Measurements from ENCODE around the gene CRACDL.

Gene CRACDL

DNA sequence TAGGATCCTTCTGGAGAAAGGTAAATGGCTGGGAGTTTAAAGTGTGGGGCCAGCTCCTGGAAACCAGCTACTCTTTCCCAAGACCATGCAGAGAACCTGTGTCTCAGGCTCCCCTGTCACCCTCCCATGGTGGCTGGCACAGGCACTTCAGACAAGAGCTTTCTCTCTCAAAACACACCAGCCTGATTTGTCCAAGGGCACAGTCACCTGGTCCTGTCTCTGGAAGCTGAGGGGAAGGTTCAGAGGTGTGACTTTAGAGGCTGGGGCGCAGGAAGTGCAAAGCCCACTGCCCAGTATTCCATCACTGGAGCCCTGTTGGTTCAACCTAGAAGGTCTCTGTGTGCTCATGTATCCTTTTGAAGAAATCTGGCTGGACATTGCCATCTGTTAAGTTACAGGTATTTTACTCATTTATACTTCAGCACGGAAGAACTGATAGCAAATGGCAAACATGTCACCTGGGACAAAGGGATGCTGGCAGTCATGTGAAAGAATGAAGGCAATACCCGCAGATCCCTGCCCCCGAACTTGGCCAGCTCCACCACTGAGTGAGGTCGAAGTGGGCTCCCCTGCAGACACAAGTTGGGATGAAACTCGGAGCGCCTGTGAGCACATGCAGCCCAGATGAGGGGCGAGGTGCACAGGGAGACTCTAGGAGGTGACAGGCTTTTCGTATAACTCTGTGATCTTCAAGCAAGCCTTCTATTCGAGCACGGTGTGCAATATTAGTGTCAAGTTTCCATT is 108.2 kb downstream of the CRACDL start:
- Histone ChIP-seq H3K36me3 (ENCODE audit: control insufficient read depth, insufficient read depth, low read length) (no peaks in the 10 kb centered on the region), H3K9me3 (ENCODE audit: control insufficient read depth, insufficient read depth, low read length) (no peaks in the 10 kb centered on the region), H3K4me1 (ENCODE audit: control insufficient read depth, insufficient read depth, low read length) (no peaks in the 10 kb centered on the region), H3K27me3 (ENCODE audit: control insufficient read depth, insufficient read depth, low read length) (peaks cover 26% of the 10 kb centered on the region), H3K4me3 (ENCODE audit: low read depth, low read length) (no peak overlapping the region), H3K9ac (ENCODE audit: low read depth, low read length) (no peak overlapping the region), H3K27ac (ENCODE audit: low read depth, low read length) (no peak overlapping the region)

DNA sequence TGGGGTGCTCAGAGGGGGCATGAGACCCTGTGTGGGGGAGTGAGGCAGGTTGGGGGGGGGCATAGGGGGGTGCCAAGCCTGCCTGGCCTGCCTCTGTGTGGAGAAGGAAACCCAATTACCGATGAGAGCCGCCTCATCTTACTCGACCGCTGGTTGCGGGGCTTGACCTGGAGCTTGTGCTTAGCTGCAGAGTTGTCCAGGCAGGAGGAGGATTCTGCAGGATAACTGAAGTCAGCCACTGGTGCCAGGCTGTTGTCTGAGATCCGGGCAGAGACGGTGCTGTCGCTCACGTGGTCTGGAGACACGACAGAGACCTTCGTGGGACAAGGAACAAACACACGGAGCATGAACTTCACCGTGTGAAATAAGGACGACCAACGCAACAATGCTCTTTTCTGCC is 109.2 kb downstream of the CRACDL start:
- peaks cover 35% of the 10 kb centered on the region for H3K27me3 ChIP-seq (ENCODE audit: control insufficient read depth, insufficient read depth, low read length)
- no peak overlapping the region for H3K9ac ChIP-seq (ENCODE audit: low read depth, low read length)
- H3K4me1 ChIP-seq (ENCODE audit: control insufficient read depth, insufficient read depth, low read length), result no peaks in the 10 kb centered on the region
- H3K4me3 ChIP-seq (ENCODE audit: low read depth, low read length), result no peak overlapping the region
- H3K9me3 ChIP-seq (ENCODE audit: control insufficient read depth, insufficient read depth, low read length), result no peaks in the 10 kb centered on the region
- H3K36me3 ChIP-seq (ENCODE audit: control insufficient read depth, insufficient read depth, low read length), result no peaks in the 10 kb centered on the region
- H3K27ac ChIP-seq (ENCODE audit: low read depth, low read length), result no peak overlapping the region

DNA sequence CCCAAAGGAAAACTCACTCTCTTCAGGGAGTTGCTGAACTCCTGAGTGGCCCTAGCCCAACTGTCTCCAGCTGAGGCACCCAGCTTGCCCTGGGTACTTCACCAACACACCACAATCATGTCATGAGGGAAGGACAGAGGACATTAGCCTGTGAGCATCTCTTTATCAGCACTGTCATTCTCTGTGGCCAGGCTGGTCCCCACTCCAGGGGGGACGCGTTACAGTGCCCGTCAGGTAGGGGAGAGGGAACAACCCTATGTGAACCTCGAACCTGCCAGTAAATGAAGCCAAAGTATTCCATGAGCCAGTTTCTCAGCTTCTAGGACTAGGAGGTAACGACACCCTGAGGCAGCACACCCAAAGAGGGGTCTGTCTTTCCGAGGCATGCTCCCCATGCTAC is 110.2 kb downstream of the CRACDL start:
- H3K27ac ChIP-seq (ENCODE audit: low read depth, low read length), result no peak overlapping the region
- H3K36me3 ChIP-seq (ENCODE audit: control insufficient read depth, insufficient read depth, low read length), result no peaks in the 10 kb centered on the region
- H3K4me1 ChIP-seq (ENCODE audit: control insufficient read depth, insufficient read depth, low read length), result no peaks in the 10 kb centered on the region
- no peak overlapping the region for H3K9ac ChIP-seq (ENCODE audit: low read depth, low read length)
- H3K27me3 ChIP-seq (ENCODE audit: control insufficient read depth, insufficient read depth, low read length), result peaks cover 45% of the 10 kb centered on the region
- no peaks in the 10 kb centered on the region for H3K9me3 ChIP-seq (ENCODE audit: control insufficient read depth, insufficient read depth, low read length)
- H3K4me3 ChIP-seq (ENCODE audit: low read depth, low read length), result no peak overlapping the region

DNA sequence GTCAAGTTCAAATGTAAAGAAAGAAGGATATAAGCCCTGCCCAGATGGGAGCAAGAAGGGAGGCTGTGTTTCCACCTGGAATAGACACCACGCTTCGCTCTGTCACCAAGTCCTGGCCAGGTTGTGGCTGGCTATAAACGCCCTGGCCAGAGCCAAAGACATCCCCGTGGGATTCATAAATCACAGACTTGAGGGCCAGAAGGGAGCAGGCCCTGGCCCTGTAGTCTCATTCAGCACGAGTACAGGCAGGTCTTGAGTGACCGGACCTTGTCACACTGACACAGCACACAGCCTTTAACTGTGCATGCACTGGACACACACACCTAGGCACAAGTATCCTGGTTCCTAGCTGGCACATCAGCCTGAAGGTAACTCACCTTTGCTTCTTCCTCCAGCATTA is 110.6 kb downstream of the CRACDL start:
- no peaks in the 10 kb centered on the region for H3K4me1 ChIP-seq (ENCODE audit: control insufficient read depth, insufficient read depth, low read length)
- no peak overlapping the region for H3K27ac ChIP-seq (ENCODE audit: low read depth, low read length)
- no peak overlapping the region for H3K4me3 ChIP-seq (ENCODE audit: low read depth, low read length)
- H3K9me3 ChIP-seq (ENCODE audit: control insufficient read depth, insufficient read depth, low read length), result no peaks in the 10 kb centered on the region
- peaks cover 50% of the 10 kb centered on the region for H3K27me3 ChIP-seq (ENCODE audit: control insufficient read depth, insufficient read depth, low read length)
- H3K9ac ChIP-seq (ENCODE audit: low read depth, low read length), result no peak overlapping the region
- H3K36me3 ChIP-seq (ENCODE audit: control insufficient read depth, insufficient read depth, low read length), result no peaks in the 10 kb centered on the region

DNA sequence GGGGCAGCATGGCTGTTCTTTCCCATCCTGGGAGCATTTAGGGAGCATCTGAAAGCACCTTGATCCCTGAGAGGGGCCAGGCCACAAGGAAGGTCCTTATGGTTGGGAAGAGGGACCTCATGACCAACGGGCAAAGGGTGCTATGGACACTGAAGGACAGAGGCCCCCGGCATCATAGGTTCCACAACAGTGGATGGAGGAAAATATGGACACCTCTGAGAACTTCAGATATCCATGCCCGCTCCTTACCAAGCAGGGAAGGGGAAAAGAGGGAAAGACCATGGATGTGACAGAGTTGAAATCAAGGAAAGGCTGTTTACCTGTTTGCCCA is 111.0 kb downstream of the CRACDL start:
- no peaks in the 10 kb centered on the region for H3K36me3 ChIP-seq (ENCODE audit: control insufficient read depth, insufficient read depth, low read length)
- peaks cover 50% of the 10 kb centered on the region for H3K27me3 ChIP-seq (ENCODE audit: control insufficient read depth, insufficient read depth, low read length)
- H3K9ac ChIP-seq (ENCODE audit: low read depth, low read length), result no peak overlapping the region
- H3K27ac ChIP-seq (ENCODE audit: low read depth, low read length), result no peak overlapping the region
- H3K4me3 ChIP-seq (ENCODE audit: low read depth, low read length), result no peak overlapping the region
- no peaks in the 10 kb centered on the region for H3K9me3 ChIP-seq (ENCODE audit: control insufficient read depth, insufficient read depth, low read length)
- no peaks in the 10 kb centered on the region for H3K4me1 ChIP-seq (ENCODE audit: control insufficient read depth, insufficient read depth, low read length)

DNA sequence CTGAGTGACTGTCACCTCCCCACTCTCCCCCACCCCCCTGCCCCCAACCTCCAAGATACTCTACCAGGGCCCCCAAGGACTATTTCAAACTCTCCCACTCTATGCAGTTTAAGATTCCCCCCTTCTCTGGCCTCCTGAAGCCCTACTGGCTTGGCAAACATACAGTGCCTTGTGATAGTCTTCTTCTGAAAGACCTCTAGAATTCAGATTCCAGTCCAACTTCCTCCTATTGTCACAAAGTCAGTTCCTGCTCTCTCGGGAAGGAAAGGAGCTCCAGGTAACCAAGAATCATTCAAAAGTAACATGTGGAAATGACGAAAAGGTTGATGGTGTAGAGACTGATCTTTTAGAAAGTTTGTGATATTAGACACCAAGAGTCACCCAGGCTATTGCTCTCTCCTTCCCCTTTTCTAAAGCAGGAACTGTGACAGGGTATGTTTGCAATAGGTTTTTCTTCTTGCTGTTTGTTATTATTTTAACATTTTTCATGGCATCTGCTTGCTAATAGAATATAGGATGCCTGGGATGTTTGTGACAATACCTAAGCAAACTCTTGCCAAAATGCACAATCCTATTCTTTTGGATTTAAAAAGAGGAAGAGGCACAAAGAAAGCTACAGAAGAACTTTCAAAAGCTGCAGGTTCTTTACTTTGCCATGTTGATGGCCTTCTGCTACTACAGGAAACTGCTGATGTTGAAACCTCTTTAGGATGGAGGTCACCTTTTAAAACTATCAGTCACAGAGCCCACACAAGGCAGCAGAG is 111.6 kb downstream of the CRACDL start:
- Histone ChIP-seq H3K9ac (ENCODE audit: low read depth, low read length) (no peak overlapping the region), H3K27me3 (ENCODE audit: control insufficient read depth, insufficient read depth, low read length) (peaks cover 50% of the 10 kb centered on the region), H3K36me3 (ENCODE audit: control insufficient read depth, insufficient read depth, low read length) (no peaks in the 10 kb centered on the region), H3K9me3 (ENCODE audit: control insufficient read depth, insufficient read depth, low read length) (no peaks in the 10 kb centered on the region), H3K4me1 (ENCODE audit: control insufficient read depth, insufficient read depth, low read length) (no peaks in the 10 kb centered on the region), H3K27ac (ENCODE audit: low read depth, low read length) (no peak overlapping the region), H3K4me3 (ENCODE audit: low read depth, low read length) (no peak overlapping the region)

DNA sequence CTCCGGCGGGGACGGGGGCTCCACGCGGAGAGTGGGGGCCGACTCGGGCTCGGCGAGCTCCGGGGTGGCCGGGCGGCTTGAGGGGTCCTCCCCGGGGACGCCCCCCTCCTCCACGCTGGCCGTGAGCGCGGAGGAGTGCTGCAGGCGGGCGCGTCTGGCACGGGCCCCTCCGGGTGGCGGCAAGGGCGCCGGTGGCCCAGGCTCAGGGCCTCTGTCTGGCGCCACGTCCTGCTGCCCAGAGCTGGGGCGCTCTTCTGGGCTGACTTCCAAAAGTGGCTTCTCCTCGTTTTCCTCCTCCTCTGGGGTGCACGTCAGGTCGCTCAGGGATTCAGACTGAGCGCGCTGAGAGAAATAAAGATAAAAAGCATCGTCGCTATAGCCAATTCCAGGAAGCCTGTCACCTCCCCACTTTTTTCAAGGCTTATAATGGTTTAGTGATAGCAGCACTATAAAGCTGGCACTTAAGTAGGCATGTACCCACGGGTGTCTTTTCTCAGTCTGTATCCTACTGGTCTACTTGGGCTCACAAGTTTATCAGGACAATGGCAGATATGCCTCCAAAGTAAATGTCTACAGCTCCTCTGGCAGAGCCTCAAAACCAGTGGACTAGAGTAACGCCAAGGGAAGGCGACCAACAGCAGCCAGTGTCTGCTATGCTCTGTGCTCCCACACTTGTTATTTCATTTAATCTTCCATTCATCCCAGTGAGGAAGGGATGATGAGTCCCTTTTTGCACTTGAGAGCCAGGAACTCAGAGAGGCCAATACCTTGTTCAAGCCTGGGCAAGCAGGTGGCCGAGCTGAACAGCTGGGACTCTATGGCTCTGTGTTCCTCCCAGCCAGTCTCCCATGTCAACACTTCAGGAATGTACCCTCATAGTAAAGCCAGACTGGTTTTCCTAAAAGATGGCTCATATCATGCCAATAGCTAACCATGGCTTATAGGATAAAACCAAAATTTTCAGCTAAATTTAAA is 112.5 kb downstream of the CRACDL start:
- no peaks in the 10 kb centered on the region for H3K9me3 ChIP-seq (ENCODE audit: control insufficient read depth, insufficient read depth, low read length)
- H3K4me3 ChIP-seq (ENCODE audit: low read depth, low read length), result peak overlapping the region; percentile 62
- no peaks in the 10 kb centered on the region for H3K36me3 ChIP-seq (ENCODE audit: control insufficient read depth, insufficient read depth, low read length)
- H3K9ac ChIP-seq (ENCODE audit: low read depth, low read length), result no peak overlapping the region
- no peak overlapping the region for H3K27ac ChIP-seq (ENCODE audit: low read depth, low read length)
- peaks cover 50% of the 10 kb centered on the region for H3K27me3 ChIP-seq (ENCODE audit: control insufficient read depth, insufficient read depth, low read length)
- no peaks in the 10 kb centered on the region for H3K4me1 ChIP-seq (ENCODE audit: control insufficient read depth, insufficient read depth, low read length)

DNA sequence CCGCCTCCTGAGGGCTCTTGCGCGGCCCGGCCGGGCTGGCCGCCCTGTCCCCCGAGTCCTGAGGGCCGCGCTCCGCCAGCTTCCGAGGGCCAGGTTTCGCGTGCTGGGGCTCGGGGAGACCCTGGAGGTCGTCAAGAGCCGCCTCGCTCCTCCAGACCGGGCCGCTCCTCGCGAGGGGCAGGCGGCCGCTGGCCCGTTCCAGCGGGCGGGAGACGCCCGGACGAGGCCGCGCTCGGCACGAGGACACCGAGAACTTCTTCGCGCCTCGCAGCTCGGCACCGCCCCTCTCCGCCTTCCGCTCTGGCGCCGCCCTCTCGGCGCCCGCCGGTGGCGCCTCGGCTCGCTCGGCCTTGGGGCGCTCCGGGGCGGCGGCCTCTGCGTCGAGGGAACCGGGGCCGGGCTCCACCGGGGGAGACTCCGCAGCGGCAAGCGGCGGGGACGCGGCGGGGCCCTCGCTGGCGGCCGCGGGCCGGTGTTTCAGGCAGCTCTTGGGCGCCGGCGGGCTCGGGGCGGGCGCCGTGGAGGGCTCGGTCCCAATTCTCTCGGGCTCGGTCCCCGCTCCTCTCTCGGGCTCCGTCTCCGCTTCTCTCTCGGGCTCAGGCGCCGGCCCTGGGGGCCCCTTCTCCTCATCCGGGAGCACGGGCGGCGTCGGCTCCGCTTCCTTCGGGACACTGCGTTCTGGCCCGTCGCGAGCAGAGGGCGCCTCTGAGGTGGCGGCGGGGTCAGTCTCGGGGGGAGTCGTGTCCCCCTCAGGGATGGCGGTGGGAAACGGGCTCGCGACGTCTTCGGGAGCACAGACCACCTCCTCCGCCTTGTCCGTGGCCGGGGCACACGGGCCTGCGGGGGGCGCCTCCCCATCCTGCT is 113.5 kb downstream of the CRACDL start:
- H3K4me1 ChIP-seq (ENCODE audit: control insufficient read depth, insufficient read depth, low read length), result no peaks in the 10 kb centered on the region
- H3K4me3 ChIP-seq (ENCODE audit: low read depth, low read length), result peak overlapping the region; percentile 62
- H3K27ac ChIP-seq (ENCODE audit: low read depth, low read length), result no peak overlapping the region
- H3K9me3 ChIP-seq (ENCODE audit: control insufficient read depth, insufficient read depth, low read length), result no peaks in the 10 kb centered on the region
- H3K9ac ChIP-seq (ENCODE audit: low read depth, low read length), result no peak overlapping the region
- no peaks in the 10 kb centered on the region for H3K36me3 ChIP-seq (ENCODE audit: control insufficient read depth, insufficient read depth, low read length)
- H3K27me3 ChIP-seq (ENCODE audit: control insufficient read depth, insufficient read depth, low read length), result peaks cover 50% of the 10 kb centered on the region

DNA sequence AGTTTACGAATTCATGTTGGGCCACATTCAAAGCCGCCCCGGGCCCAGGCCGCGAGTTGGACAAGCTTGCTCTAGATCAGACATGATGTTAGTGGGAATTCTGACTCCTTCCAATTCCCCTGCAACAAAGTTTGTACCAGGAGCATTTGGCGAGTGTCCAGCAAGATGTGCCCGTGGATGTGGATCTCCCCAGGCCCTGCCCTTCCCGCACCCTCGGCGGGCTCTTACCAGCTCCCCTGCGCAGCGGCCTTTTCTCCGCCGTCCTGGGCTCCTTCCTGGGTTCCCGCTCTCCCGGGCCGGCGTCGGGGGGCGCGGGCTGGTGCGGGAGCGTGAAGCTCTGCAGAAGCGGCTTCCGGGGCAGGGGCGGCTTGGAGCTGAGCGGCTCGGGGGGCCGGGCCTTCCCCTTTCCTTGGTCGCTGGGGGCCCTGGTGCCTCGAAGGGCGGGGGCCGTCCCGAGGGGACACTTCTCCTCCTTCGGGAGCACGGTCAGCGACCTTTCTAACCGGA is 114.3 kb downstream of the CRACDL start:
- Histone ChIP-seq H3K27me3 (ENCODE audit: control insufficient read depth, insufficient read depth, low read length) (peaks cover 50% of the 10 kb centered on the region), H3K27ac (ENCODE audit: low read depth, low read length) (no peak overlapping the region), H3K4me3 (ENCODE audit: low read depth, low read length) (no peak overlapping the region), H3K36me3 (ENCODE audit: control insufficient read depth, insufficient read depth, low read length) (no peaks in the 10 kb centered on the region), H3K9ac (ENCODE audit: low read depth, low read length) (no peak overlapping the region), H3K9me3 (ENCODE audit: control insufficient read depth, insufficient read depth, low read length) (no peaks in the 10 kb centered on the region), H3K4me1 (ENCODE audit: control insufficient read depth, insufficient read depth, low read length) (no peaks in the 10 kb centered on the region)

DNA sequence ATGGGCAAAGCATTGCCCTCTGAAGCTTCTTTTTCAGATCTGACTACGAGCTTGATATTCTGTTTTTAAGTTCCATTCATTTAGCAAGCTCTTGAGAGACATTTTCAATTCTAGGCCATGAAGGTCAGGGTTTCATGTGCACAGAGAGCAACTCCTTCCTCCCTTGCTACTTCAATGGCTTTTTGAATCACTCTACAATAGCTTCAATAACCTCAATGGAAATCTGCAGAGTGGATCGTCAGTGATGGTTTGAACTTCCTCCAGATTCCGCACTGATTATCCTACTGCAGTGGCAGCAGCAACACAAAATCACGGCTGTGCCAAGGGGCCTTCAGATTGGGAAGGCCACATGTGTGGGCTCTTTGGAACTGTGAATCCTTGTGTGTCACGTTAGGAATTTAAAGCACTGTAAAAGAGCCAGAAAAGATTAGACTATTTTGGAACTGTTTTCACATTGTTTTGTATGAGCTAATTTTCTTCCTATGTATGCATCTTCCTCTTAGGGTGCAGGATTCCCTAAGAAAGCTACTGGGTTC is 116.7 kb downstream of the CRACDL start:
- Histone ChIP-seq H3K4me3 (ENCODE audit: low read depth, low read length) (no peak overlapping the region), H3K9ac (ENCODE audit: low read depth, low read length) (no peak overlapping the region), H3K4me1 (ENCODE audit: control insufficient read depth, insufficient read depth, low read length) (no peaks in the 10 kb centered on the region), H3K27ac (ENCODE audit: low read depth, low read length) (no peak overlapping the region), H3K9me3 (ENCODE audit: control insufficient read depth, insufficient read depth, low read length) (no peaks in the 10 kb centered on the region), H3K27me3 (ENCODE audit: control insufficient read depth, insufficient read depth, low read length) (peaks cover 39% of the 10 kb centered on the region), H3K36me3 (ENCODE audit: control insufficient read depth, insufficient read depth, low read length) (no peaks in the 10 kb centered on the region)
